ENCODE measurements around the gene PTCRA.

- peak; percentile 92 for TF ChIP-seq MAX (IDR thresholded peaks at IDR 0.05; ENCODE audit: low read depth, low read length)
- TF ChIP-seq CTCF (IDR thresholded peaks at IDR 0.05; ENCODE audit: low read depth, low read length), result no peak
These were observed 36.2 kb upstream of the PTCRA start, which contains the start of gene RPL7L1 for GRCh38 chr6:42879372-42880239.
